Fibroblast of pulmonary artery (primary cell): Measurements from ENCODE around the gene NEDD4L.

Experiments
- DNase-seq: peaks from one replicate; pipeline ENCODE4 v3.0.0-alpha.2; 2010; ENCODE audit warnings: low read depth
- H3K4me3 ChIP-seq: replicated peaks from 2 replicates; pipeline ENCODE4 v1.5.1; 2011; ENCODE audit warnings: low read depth, mild to moderate bottlenecking, control low read depth, low read length, moderate library complexity
- CTCF ChIP-seq: IDR thresholded peaks from 2 replicates; pipeline ENCODE4 v1.5.1; 2011; ENCODE audit warnings: mild to moderate bottlenecking, control low read depth, low read length, inconsistent platforms; ENCODE audit errors: missing control alignments

NEDD4L gene

DNA sequence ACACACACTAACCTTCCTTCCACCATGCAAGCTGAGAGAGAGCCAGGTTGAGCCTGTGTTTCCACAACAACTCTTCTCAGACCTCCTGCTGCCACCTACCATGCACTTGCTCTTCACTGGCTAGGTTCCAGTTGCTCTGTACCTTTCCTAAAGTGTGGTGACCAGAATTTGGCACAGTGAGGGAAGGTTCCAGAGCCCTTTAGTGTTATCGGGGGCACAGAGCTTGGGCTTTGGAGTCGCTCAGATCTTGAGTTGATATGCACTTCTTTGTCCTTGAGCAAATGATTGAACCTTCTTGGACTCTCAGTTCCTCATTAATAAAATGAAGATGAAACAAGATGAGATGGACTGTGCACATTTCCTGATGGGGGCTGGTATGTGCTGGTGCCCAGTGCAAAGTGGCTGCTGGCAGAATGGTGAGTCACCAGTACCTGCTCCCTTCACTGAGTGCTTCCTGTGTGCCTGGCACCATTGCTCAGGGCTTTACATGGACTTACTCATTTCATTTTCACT is 47.1 kb downstream of the NEDD4L start:
- DNase-seq: no peak
- H3K4me3 ChIP-seq: no peak overlapping the region
- TF ChIP-seq CTCF: no peak

GRCh38 chr18:58093311-58093803 is 49.3 kb downstream of the NEDD4L start:
- no peak overlapping the region for H3K4me3 ChIP-seq
- DNase-seq: no peak
- no peak for TF ChIP-seq CTCF

GRCh38 chr18:58095222-58095621 is 51.2 kb downstream of the NEDD4L start:
- DNase-seq: no peak
- no peak for TF ChIP-seq CTCF
- H3K4me3 ChIP-seq: no peak overlapping the region

GRCh38 chr18:58095655-58096054 is 51.6 kb downstream of the NEDD4L start:
- no peak for TF ChIP-seq CTCF
- no peak for DNase-seq
- H3K4me3 ChIP-seq: no peak overlapping the region

DNA sequence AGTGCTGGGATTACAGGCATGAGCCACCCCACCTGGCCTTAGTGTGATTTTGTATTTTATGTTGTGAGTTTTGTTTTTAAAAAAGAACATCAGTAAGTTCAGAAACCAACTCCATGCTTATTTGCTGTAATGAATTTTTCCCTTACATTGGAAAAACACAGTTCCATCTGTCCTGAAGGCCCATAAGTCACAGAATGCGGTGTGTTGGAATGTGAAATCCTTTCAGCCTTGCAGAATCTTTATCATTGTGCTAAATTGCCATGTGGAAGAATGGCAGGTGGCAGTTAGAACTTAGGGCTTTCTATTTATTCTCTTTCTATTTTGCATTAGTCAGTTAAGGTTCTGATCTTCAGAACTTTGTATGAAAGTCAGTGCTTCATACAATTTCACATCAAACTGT is 52.6 kb downstream of the NEDD4L start:
- no peak overlapping the region for H3K4me3 ChIP-seq
- no peak for TF ChIP-seq CTCF
- no peak for DNase-seq

DNA sequence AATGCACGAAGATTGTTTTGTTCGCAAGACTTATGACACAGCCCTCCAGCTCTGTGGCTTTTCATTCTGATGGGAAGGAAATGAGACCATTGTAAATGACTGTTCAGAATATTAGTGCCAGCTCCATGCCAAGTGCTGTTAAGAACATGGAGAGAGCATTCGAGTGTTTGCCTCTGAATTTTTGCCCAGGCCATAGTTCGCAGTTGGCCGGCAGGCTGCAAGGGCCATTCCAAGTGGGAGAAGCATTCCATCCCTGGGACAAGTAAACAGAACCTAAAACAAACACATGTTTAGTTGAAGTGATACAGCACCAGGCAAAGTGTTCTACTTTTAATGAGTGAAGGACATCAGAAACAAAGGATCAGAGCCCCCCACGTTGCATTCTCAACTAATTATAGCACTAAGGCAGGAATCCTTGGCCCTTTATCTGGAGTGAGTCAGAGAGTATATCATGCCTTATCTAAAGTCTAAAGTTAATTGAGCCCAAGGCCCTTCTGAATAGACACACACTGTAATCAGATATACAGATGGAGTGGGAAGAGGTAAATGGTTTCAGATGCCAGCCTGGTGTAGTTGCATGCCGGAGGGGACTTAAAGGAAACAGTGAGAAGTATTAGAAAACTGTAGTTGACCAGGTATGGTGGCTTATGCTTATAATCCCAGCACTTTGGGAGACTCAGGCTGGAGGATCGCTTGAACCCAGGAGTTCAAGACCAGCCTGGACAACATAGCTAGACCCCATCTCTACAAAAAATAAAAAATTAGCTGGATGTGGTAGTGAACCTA is 53.3 kb downstream of the NEDD4L start:
- TF ChIP-seq CTCF: no peak
- DNase-seq: no peak
- H3K4me3 ChIP-seq: no peak overlapping the region

GRCh38 chr18:58097907-58098166 is 53.8 kb downstream of the NEDD4L start:
- DNase-seq: no peak
- no peak for TF ChIP-seq CTCF
- no peak overlapping the region for H3K4me3 ChIP-seq
